Effector CD4-positive, alpha-beta T cell (primary cell): ENCODE results near the gene CIROP.

Source experiments
- DNase-seq: peaks from one replicate; pipeline ENCODE4 v3.0.0-alpha.2; 2020

CIROP gene

GRCh38 chr14:23066855-23067744 lies 37.7 kb downstream of the CIROP start:
- no peak for DNase-seq

- no peak for DNase-seq
These were observed 38.4 kb downstream of the CIROP start for GRCh38 chr14:23066368-23066767.

- DNase-seq: no peak
These were observed 41.2 kb downstream of the CIROP start for GRCh38 chr14:23063601-23064000.

GRCh38 chr14:23062002-23062401 lies 42.8 kb downstream of the CIROP start:
- DNase-seq: no peak

GRCh38 chr14:23060536-23061260 lies 44.1 kb downstream of the CIROP start:
- no peak for DNase-seq

- DNase-seq: no peak
These were observed 45.9 kb downstream of the CIROP start for GRCh38 chr14:23058654-23059504.

- peak; percentile 85 for DNase-seq
These were observed 46.8 kb downstream of the CIROP start for GRCh38 chr14:23057757-23058653.

- peak; percentile 64 for DNase-seq
These were observed 47.6 kb downstream of the CIROP start, which contains the start of gene CDH24 for GRCh38 chr14:23056956-23057756. Gene CDH24, minus strand, starts transcription at chr14:23057520. Its CDS starts 1,787 bp downstream, at chr14:23055733.

GRCh38 chr14:23056145-23056955 lies 48.4 kb downstream of the CIROP start:
- peak; percentile 64 for DNase-seq

GRCh38 chr14:23055621-23056144 lies 49.1 kb downstream of the CIROP start:
- DNase-seq: no peak

- no peak for DNase-seq
These were observed 49.6 kb downstream of the CIROP start for GRCh38 chr14:23055147-23055550.

- no peak for DNase-seq
These were observed 50.6 kb downstream of the CIROP start for GRCh38 chr14:23054000-23054811.

- no peak for DNase-seq
These were observed 51.4 kb downstream of the CIROP start for GRCh38 chr14:23053426-23053825.

- DNase-seq: no peak
These were observed 52.1 kb downstream of the CIROP start for GRCh38 chr14:23052671-23053070.

- no peak for DNase-seq
These were observed 52.6 kb downstream of the CIROP start for GRCh38 chr14:23052182-23052623.

- DNase-seq: no peak
These were observed 53.4 kb downstream of the CIROP start for GRCh38 chr14:23051141-23052057.
